Right ventricle myocardium superior (tissue), 1 donor: ENCODE data around the gene ERMP1. TPM values are rescaled to one million over a fixed set of nuclear protein-coding genes. Genes with fewer than 3 reads are reported as not detected.
"Not testable (repeated sequence)": the region's sequence is repeated elsewhere in the genome, so short reads cannot be mapped to it uniquely, and the experiment has no call there.

Experiments used
- ATAC-seq: fragments of 200-7000 bp; cut with Tn5 transposase; one replicate; pipeline ENCODE4 v1.9.1; 2020; ENCODE audit warnings: mild to moderate bottlenecking; ENCODE audit not compliant: poor library complexity
- DNase-seq: peaks from one replicate; pipeline ENCODE4 v3.0.0-alpha.2; 2020
- intact Hi-C: fragments of 100-400 bp; cut with DNase I; formaldehyde crosslinking; loops from one replicate; pipeline ENCODE4 v1.11.2; 2022
- long read RNA-seq: library from polyadenylated mRNA; unstranded; transcript quantifications from one replicate; pipeline ENCODE4 v2.0.0, GENCODE V29; 2021
- total RNA-seq: library from RNA; stranded (reverse); fragmentation: NEBNext Ultra II Directional; extraction: Animal tissue kit (Norgen Biotek cat#: 25700); gene quantifications from one replicate; pipeline ENCODE4 v1.2.1, GENCODE V29; 2021
- donor health status: DM: no; HTN: yes; CAD: no; lungs with severe emphysema.

The ERMP1 gene, protein sequence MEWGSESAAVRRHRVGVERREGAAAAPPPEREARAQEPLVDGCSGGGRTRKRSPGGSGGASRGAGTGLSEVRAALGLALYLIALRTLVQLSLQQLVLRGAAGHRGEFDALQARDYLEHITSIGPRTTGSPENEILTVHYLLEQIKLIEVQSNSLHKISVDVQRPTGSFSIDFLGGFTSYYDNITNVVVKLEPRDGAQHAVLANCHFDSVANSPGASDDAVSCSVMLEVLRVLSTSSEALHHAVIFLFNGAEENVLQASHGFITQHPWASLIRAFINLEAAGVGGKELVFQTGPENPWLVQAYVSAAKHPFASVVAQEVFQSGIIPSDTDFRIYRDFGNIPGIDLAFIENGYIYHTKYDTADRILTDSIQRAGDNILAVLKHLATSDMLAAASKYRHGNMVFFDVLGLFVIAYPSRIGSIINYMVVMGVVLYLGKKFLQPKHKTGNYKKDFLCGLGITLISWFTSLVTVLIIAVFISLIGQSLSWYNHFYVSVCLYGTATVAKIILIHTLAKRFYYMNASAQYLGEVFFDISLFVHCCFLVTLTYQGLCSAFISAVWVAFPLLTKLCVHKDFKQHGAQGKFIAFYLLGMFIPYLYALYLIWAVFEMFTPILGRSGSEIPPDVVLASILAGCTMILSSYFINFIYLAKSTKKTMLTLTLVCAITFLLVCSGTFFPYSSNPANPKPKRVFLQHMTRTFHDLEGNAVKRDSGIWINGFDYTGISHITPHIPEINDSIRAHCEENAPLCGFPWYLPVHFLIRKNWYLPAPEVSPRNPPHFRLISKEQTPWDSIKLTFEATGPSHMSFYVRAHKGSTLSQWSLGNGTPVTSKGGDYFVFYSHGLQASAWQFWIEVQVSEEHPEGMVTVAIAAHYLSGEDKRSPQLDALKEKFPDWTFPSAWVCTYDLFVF
- total RNA-seq: 19.3 TPM
- long read RNA-seq, full-length matches to known transcripts: 27 of 39 reads
- long read RNA-seq, partial matches to known transcripts: 0 of 39 reads
- long read RNA-seq, other reads (novel, unspliced or antisense): 12 of 39 reads

DNA sequence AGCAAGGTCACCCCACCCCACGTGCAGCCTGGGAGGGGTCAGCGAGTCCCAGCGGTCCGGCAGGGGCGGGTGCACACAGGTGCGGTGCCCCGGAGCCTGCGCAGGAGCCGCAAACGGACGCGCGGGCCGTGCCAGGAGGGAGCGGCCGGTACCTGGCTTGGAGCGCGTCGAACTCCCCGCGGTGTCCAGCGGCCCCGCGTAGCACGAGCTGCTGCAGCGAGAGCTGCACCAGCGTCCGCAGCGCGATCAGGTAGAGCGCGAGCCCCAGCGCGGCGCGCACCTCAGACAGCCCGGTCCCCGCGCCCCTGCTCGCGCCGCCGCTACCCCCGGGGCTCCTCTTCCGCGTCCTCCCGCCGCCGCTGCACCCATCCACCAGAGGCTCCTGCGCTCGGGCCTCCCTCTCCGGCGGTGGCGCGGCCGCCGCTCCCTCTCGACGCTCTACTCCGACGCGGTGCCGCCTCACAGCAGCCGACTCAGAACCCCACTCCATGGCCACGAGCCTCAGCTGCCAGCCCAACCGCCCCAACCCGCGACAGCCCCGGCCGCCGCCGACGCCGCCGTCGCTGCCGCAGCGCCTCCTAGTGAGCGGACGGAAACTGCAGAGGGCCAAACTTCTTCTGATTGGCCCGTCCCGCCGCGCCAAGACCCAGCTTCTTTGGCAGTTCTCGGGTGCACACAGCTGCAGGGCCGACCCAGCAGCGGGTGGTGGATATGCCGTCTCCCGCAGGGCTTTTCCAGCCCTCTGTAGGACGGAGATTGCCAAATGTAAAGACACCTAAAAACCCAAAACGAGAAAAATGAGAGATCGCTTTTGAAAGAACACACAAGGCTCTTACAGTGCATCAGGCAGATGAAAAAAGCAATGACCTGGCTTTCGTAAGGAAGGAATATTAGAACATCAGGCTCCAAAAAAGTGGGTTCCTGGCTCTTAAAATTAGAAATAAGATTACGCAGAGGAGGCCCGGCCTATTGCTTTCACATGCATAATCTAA lies at the start of gene ERMP1:
TSS of gene ERMP1 (minus strand) at position 580 of the 992 bp plus-strand sequence. CDS start at position 490, 90 bp downstream.
- DNase-seq (peak; percentile 95), ATAC-seq (peak; percentile 96)
- intact Hi-C loops: no loop called here

DNA sequence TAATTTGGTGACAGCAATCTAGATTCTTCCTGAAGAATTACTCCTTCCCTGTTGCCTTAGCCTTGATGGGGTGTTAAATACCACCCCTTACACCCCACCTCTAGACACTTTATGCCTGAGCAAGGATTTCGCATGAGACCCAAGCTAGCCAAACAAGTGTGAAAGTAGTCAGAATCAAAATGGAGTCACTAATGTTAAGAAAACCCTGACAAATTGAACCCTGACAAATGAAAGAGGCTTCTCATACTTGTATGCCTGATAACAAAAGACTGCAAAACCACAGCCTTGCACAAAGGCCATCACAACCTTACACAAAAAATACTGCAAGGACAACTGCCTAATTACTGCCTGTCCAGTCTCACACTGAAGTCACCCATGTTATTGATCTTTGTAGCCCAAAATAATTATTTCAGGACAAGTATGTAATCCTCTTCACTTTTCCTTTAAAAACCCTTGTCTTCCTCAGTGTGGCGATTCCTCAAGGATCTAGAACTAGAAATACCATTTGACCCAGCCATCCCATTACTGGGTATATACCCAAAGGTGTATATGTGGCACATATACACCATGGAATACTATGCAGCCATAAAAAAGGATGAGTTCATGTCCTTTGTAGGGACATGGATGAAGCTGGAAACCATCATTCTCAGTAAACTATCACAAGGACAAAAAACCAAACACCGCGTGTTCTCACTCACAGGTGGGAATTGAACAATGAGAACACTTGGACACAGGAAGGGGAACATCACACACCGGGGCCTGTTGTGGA lies 49.5 kb upstream of the ERMP1 start:
- intact Hi-C loops, DNase-seq, ATAC-seq: not testable (repeated sequence)

DNA sequence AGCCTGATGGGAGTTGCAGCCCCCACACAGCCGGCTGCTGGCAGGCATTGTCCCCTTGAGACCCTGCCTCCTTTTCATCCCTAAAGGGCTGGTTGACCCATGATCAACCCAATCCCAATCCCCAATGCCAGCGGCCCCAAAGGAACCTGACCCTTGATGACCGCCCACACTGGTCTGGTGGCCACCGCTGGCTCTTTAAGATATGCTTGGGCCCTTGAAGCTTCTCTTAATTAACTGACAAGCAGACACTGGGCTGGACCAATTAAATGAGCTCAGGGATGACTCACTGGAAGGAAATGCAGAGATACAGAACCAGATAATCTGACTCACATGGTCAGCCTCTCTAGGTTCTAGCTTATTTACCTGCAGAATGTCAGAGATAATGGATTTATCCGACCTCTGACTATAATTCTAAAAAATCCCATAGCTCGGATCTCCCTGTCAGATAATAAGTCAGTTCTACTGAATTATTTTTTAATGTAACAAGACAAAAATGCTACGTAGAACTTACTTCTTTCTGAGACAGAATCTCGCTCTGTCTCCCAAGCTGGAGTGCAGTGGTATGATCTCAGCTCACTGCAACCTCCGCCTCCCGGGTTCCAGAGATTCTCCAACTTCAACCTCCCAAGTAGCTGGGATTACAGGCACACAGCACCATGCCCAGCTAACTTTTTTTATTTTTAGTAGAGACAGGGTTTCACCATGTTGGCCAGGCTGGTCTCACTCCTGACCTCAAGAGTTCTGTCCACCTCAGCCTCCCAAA lies 46.7 kb upstream of the ERMP1 start:
- ATAC-seq: no peak
- DNase-seq: no peak
- intact Hi-C loops: no loop called here

DNA sequence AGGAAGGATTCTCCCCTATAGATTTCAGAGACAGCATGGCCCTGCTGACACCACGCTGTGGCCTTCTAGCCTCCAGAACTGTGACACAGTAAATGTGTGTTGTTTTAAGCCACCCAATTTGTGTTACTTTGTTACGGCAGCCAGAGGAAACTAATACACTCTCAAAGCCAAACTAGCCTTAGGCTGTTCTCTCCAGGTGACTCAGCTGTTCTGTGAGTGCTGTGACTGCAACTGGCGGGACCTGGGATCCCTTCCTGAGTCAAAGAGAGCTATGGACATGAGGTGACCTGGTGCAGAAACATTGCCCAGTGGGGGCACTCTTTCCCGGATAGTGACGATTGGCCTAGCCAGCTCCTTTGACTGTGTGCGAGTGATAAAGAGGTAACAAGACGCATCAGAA lies 43.8 kb upstream of the ERMP1 start:
- intact Hi-C loops: no loop called here
- no peak for ATAC-seq
- DNase-seq: no peak

DNA sequence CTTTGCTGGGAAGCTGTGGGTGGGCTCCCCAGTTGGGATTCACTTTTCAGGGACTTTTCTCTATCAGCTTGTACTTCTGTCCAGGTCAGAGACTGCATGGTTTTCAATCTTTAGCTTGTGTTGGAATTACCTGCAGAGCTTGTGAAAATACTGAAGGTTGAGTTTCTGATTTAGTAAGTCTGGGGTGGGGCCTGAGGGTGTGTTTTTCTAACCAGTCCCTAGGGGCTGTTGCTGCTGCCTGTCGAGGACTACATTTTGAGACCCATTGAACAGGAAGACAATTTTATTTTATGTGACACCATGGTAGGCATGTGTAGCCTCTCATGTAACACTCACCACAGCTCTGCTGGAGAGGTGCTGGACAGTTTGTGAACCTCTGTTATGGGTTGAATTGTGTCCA lies 43.1 kb upstream of the ERMP1 start:
- intact Hi-C loops: no loop called here
- ATAC-seq (no peak), DNase-seq (no peak)

DNA sequence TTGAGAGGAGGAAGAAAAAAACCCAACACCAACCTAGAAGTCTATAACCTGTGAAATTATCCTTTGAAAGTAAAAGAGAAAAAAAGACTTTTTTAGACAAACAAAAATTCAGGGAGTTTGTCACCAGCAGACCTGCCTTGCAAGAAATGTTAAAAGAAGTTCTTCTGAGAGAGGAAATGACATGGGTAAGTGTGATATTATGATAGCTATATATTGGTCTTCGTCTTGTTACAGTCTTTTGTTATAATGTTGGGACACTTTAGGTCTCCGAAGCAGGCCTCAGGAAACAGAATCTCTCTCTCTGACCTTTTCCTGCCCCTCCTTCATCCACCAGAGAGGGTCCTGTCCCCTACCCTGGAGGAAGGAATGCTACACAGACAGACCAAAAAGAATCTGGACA lies 41.1 kb upstream of the ERMP1 start:
- intact Hi-C loops: no loop called here
- ATAC-seq: no peak

DNA sequence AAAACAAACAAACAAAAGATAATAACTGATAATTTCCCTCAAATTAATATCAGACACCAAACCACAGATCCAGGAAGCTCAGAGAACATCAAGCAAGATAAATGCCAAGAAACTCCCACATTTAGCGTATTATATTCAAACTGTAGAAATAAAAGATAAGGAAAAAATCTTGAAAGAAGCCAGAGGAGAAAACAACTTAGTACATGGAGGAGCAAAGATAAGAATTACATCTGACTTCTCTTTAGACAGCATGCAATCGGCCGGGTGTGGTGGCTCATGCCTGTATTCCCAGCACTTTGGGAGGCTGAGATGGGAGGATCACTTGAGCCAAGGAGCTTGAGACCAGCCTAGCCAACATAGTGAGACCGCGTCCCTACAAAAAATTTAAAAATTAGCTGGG lies 40.5 kb upstream of the ERMP1 start:
- intact Hi-C loops: no loop called here
- DNase-seq (no peak), ATAC-seq (no peak)

More for the DNA sequence above, 41.1 kb upstream of the ERMP1 start:
- DNase-seq: no peak

DNA sequence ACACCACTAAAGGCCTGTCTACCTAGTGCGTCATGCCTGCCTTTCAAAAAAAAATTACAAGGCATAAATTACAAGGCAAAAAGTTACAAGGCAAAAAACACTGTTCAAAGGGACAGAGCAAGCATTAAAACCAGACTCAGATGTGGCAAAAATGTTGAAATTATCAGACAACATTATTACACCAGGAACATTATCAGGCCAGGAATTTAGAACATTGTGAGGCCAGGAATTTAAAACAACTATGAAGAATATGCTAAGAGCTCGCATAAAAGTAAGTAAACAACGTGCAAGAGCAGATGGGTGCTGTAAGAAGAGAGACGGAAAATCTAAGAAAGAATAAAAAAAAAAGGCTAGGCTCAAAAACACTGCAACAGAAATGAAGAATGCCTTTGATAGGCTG lies 39.6 kb upstream of the ERMP1 start:
- no peak for DNase-seq
- intact Hi-C loops: no loop called here
- no peak for ATAC-seq

DNA sequence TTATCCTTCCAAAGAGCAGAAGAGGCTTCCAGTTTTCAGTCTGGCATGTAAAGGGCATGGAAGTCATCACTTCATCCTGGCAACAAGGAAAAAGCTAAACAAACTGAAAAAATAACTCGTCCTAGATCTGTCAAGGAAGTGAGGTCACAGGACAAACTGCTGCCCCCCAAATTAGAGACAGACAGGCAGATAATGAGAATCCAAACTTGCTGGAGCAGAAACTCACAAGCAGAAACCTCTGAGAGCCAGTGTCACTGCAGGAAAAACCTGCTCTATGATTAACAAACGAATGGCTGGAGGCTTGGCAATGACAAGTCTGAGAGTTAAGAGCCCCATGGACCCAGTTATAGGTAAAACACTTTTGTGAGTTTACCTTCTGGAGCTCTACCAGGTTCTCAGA lies 38.9 kb upstream of the ERMP1 start:
- DNase-seq (no peak), ATAC-seq (no peak)

DNA sequence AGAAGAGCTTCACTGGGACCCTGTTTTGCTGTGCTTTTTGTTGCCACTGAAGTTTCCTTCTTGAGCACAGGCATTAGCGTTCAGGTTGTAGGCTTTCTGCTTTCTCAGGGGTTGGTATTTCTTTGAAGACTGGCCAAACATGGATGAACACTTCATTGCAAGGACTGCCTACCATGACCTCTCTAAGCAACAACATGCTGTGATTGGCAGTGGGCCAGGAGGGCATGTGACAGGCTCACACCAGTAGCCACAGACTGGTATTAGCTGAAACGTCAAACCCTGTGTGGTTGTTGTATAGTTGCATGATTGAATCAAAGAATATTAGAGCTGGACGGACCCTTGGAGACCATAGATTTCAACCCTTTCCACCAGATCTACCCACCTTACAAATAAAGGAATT lies 37.8 kb upstream of the ERMP1 start:
- ATAC-seq (no peak), DNase-seq (no peak)
- intact Hi-C loops: no loop called here

More for the DNA sequence above, 38.9 kb upstream of the ERMP1 start:
- intact Hi-C loops: no loop called here

DNA sequence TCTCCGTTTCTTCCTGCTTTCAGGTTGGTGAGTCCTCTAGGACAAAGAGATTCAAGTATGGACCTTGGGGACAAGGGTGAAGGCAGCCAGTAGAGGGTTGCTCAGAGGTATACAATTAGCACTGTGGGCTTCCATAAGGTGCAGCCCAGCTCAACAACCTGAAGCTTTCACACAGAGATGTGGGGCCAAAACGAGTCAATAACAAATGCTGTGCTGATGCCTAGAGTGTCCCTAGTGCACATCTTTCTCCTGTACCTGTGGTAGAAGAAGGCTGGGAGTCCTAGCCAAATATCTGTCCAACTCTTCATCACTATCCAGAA lies 37.1 kb upstream of the ERMP1 start:
- no peak for ATAC-seq

DNA sequence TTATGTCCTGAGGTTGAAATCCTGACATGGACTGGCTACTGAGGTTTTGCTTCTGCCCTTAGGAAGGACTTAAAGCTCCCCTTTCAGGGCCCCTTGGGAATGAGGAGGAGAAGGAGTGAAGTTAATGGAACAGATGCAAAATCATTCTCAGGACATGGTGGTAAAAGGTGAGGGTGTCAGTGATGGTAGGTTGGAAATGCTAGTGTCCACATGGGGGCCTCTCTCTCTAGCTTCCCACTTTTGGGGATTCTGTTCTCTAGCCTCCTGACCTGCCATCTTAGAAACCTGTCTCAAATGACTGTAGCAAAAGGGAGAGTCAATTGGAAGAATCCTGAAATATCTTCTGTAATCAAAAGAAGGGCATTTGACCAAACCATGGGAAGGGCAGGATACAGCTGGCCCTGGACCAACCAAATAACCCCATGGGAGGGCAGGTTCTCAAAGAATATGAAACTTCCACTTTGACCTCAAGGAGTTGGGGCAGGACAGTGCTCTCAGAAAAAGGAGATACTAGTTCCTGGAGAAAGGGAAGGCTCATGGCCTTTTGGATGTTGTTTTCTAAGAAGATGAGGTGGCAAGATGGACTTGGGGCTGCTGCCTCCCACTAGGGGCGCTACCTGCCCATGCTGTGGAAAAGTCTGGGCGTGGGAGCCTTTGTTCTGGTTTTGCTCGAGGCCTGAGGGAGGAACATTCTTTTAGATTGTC lies 36.5 kb upstream of the ERMP1 start:
- DNase-seq: no peak
- no peak for ATAC-seq
- intact Hi-C loops: no loop called here

More for the DNA sequence above, 37.1 kb upstream of the ERMP1 start:
- DNase-seq: no peak
- intact Hi-C loops: no loop called here

DNA sequence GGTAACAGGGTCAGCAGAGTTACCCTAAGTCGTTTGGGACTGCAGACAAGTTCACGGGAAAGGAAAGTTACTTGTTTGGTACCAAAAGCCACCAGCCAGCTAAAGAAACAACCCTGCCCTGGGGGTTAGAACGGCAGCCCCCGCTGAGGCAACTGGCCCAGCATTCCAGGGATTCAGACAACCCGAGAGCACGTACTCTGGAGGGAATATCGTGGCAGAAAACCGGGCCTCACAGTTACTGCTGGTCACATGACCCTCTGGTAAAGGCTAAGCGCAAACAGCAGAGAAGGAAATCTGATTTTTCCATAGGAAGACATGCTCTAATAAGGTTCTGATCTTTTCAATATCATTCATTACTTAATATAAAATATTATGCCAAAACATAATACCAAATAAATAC lies 35.3 kb upstream of the ERMP1 start:
- ATAC-seq (no peak), DNase-seq (no peak)
- intact Hi-C loops: no loop called here

DNA sequence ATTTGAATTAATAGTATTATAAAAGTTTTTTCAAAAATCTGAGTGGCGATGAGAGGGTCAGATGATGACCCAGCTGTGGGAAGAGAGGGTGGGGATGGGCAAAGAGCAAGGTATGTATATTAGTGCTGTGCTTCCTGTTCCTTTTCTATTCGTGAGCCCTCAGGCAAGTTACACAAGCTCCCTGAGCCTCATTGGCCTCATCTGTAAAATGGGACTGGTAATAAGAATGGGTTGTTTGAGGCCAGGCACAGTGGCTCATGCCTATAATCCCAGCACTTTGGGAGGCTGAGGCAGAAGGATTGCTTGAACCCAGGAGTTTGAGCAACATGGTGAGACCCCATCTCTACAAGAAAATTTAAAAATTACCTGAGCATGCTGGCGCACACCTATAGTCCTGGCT lies 33.8 kb upstream of the ERMP1 start:
- DNase-seq (no peak), ATAC-seq (no peak)
- intact Hi-C loops: no loop called here

DNA sequence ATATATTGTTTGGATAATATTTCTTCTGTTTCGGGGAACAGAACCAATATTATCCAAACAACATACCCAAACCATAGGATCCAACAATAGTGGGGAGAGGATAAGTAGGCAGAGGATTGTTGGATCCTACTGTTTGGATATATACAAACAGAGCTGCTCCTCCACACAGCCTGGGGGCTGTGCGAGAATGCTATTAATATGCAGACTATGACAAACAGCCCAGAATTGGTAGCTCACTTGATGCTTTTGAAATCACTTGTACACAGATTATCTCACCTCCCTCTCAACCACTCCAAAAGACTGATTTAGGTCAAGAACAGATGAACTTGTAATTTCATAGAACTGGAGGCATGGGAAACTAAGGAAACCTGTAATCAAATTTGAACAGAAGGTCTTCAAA lies 33.4 kb upstream of the ERMP1 start:
- intact Hi-C loops: no loop called here
- ATAC-seq (no peak), DNase-seq (no peak)

DNA sequence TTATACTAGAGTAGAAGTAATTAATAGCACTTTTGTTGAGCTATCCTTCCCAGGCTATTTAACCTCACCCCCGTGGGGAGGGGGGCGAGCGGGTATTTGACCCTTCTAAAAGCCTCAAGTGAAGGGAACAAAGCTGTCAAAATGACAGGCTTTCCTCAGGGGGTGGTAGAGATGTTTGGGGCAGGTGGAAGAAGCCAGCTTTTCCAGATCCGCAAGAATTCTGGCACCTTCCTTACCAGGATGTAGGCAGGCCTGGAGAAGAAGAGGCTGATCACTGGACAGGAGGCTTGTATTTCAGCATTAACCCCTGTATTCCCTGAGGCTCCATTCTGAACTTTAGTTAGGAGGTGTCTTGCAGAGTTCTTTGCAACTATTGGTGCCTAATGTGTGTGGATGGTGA lies 31.5 kb upstream of the ERMP1 start:
- no peak for ATAC-seq
- intact Hi-C loops: no loop called here

More for the DNA sequence above, 31.5 kb upstream of the ERMP1 start:
- no peak for DNase-seq
